PC-9 (cell line): ENCODE data around the gene CAPN10. TPM values are rescaled to one million over a fixed set of nuclear protein-coding genes. Genes with fewer than 3 reads are reported as not detected.

Experiments
- BruUV-seq: library from RNA; stranded (reverse); fragments of 400-500 nt; replicated peaks from 2 replicates; lab custom pipeline; 2021; lab: Mats Ljungman, UMichigan
- CTCF ChIA-PET: fragments of 300-600 bp; sonication (Branson Sonifier 250); formaldehyde crosslinking; loops from one replicate; lab custom pipeline; 2022; ENCODE audit warnings: antibody characterized with exemption; lab: Charles Lee
- POLR2A ChIA-PET: fragments of 300-600 bp; sonication (Branson Sonifier 250); formaldehyde crosslinking; loops from one replicate; lab custom pipeline; 2022; ENCODE audit warnings: antibody characterized with exemption; ENCODE audit not compliant: unreplicated experiment; lab: Charles Lee
- DNase-seq, 2 experiments: peaks; one replicate each; pipeline versions ENCODE4 v3.0.0 to v3.0.0-alpha.2; 2015 to 2022; ENCODE audit warnings: mixed read lengths in 1 of 2
- H2AFZ ChIP-seq: fragments of 200-600 bp; sonication (generic); 2 replicates; pipeline ENCODE4 v1.8.1; 2017; ENCODE audit warnings: antibody characterized with exemption
- H3F3A ChIP-seq: fragments of 200-600 bp; sonication (generic); 2 replicates; pipeline ENCODE4 v1.8.1; 2017; ENCODE audit warnings: antibody characterized with exemption, mild to moderate bottlenecking, low read depth; ENCODE audit not compliant: insufficient read depth
- H3K27ac ChIP-seq: fragments of 200-600 bp; sonication (generic); 2 replicates; pipeline ENCODE4 v1.6.1; 2016; ENCODE audit warnings: mixed run types
- H3K27me3 ChIP-seq: fragments of 200-600 bp; sonication (generic); 2 replicates; pipeline ENCODE4 v1.6.1; 2016; ENCODE audit warnings: low read depth, mixed run types; ENCODE audit not compliant: insufficient read depth
- H3K36me3 ChIP-seq: fragments of 200-600 bp; sonication (generic); 2 replicates; pipeline ENCODE4 v1.6.1; 2016; ENCODE audit warnings: low read depth, mixed run types
- H3K4me1 ChIP-seq: fragments of 200-600 bp; sonication (generic); replicated peaks from 2 replicates; pipeline ENCODE4 v1.6.1; 2016; ENCODE audit warnings: mixed run types; ENCODE audit not compliant: insufficient read depth
- H3K4me2 ChIP-seq: fragments of 200-600 bp; sonication (generic); 2 replicates; pipeline ENCODE4 v1.6.1; 2017; ENCODE audit warnings: mixed run types
- H3K4me3 ChIP-seq: fragments of 200-600 bp; sonication (generic); 2 replicates; pipeline ENCODE4 v1.6.1; 2016; ENCODE audit warnings: mixed run types
- H3K79me2 ChIP-seq: fragments of 200-600 bp; sonication (generic); 2 replicates; pipeline ENCODE4 v1.6.1; 2017; ENCODE audit warnings: low read depth, mixed run types
- H3K9me2 ChIP-seq: fragments of 200-600 bp; sonication (generic); 2 replicates; pipeline ENCODE4 v1.8.1; 2017; ENCODE audit warnings: mild to moderate bottlenecking; ENCODE audit not compliant: insufficient read depth
- H3K9me3 ChIP-seq: fragments of 200-600 bp; sonication (generic); 2 replicates; pipeline ENCODE4 v1.8.1; 2016; ENCODE audit warnings: low read depth; ENCODE audit not compliant: insufficient read depth
- H4K20me1 ChIP-seq: fragments of 200-600 bp; sonication (generic); 2 replicates; pipeline ENCODE4 v1.8.1; 2017; ENCODE audit not compliant: insufficient read depth
- CTCF ChIP-seq: fragments of 200-600 bp; sonication (generic); conservative IDR thresholded peaks from 2 replicates; pipeline ENCODE4 v1.6.1; 2017; ENCODE audit warnings: mixed run types, antibody characterized with exemption, mild to moderate bottlenecking, moderate library complexity
- EZH2 ChIP-seq: fragments of 200-600 bp; sonication (generic); IDR thresholded peaks from 2 replicates; pipeline ENCODE4 v1.8.0; 2017; ENCODE audit warnings: antibody characterized with exemption, low read depth
- intact Hi-C: fragments of 100-400 bp; cut with micrococcal nuclease; formaldehyde crosslinking; loops from one replicate; pipeline ENCODE4 v1.10.0; 2022; ENCODE audit not compliant: unreplicated experiment
- total RNA-seq: library from RNA; stranded (reverse); gene quantifications from 2 replicates; pipeline ENCODE4 v1.2.3, GENCODE V29; 2021

The CAPN10 gene
- total RNA-seq, 1 experiment from 2014 or later, result 49.8 TPM

GRCh38 chr2:240628808-240629618 lies 42.5 kb downstream of the CAPN10 start:
- Histone ChIP-seq H3K27me3 (peaks cover 44% of the 10 kb centered on the region), H3K4me1 (no peaks in the 10 kb centered on the region), H3K79me2 (no peaks in the 10 kb centered on the region), H3K9me3 (peaks cover 7% of the 10 kb centered on the region; the same call in 1 of the 2 replicates), H2AFZ (no peak overlapping the region), H4K20me1 (no peaks in the 10 kb centered on the region), H3K27ac (no peak overlapping the region), H3K4me2 (no peak overlapping the region), H3K9me2 (no peaks in the 10 kb centered on the region), H3K4me3 (no peak overlapping the region), H3F3A (no peaks in the 10 kb centered on the region), H3K36me3 (no peaks in the 10 kb centered on the region)
- intact Hi-C loops, result no loop called here
- DNase-seq, result no peak
- ChIA-PET POLR2A (no interaction called here), CTCF (interaction anchor here (0.7 kb wide), 1 partner anchor 10 kb away, joined by 13 read pairs; no protein-coding TSS in a partner anchor)
- TF ChIP-seq EZH2 (no peak), CTCF (no peak)
- BruUV-seq, result no TSS peak

- H3K27ac ChIP-seq, result no peak overlapping the region
- no peaks in the 10 kb centered on the region for H3K9me2 ChIP-seq
- no peaks in the 10 kb centered on the region for H3K36me3 ChIP-seq
- no TSS peak for BruUV-seq
- H4K20me1 ChIP-seq, result no peaks in the 10 kb centered on the region
- no peak for TF ChIP-seq CTCF
- no peak for TF ChIP-seq EZH2
- H3K9me3 ChIP-seq, result peaks cover 9% of the 10 kb centered on the region; the same call in 1 of the 2 replicates
- no peaks in the 10 kb centered on the region for H3F3A ChIP-seq
- no peak overlapping the region for H3K4me2 ChIP-seq
- no peak overlapping the region for H2AFZ ChIP-seq
- H3K4me3 ChIP-seq, result no peak overlapping the region
- ChIA-PET CTCF (no interaction called here), POLR2A (no interaction called here)
- H3K4me1 ChIP-seq, result no peaks in the 10 kb centered on the region
- DNase-seq, result no peak
- no peaks in the 10 kb centered on the region for H3K79me2 ChIP-seq
- intact Hi-C loops, result no loop called here
- H3K27me3 ChIP-seq, result peaks cover 44% of the 10 kb centered on the region
Measured at GRCh38 chr2:240629619-240629967, 43.1 kb downstream of the CAPN10 start.

- Histone ChIP-seq H3K79me2 (no peaks in the 10 kb centered on the region), H4K20me1 (no peaks in the 10 kb centered on the region), H2AFZ (no peak overlapping the region), H3K9me2 (no peaks in the 10 kb centered on the region), H3F3A (no peaks in the 10 kb centered on the region), H3K36me3 (no peaks in the 10 kb centered on the region), H3K4me2 (no peak overlapping the region), H3K27ac (no peak overlapping the region), H3K4me1 (no peaks in the 10 kb centered on the region), H3K27me3 (peaks cover 44% of the 10 kb centered on the region), H3K9me3 (peaks cover 9% of the 10 kb centered on the region; the same call in 1 of the 2 replicates), H3K4me3 (no peak overlapping the region)
- intact Hi-C loops, result no loop called here
- DNase-seq, result no peak
- TF ChIP-seq EZH2 (no peak), CTCF (no peak)
- ChIA-PET POLR2A (no interaction called here), CTCF (no interaction called here)
- BruUV-seq, result no TSS peak
Measured at GRCh38 chr2:240629968-240630770, 43.6 kb downstream of the CAPN10 start.
